NCI-H187 (cell line): ENCODE results near the gene LHFPL3.
"Not testable (repeated sequence)": the region's sequence is repeated elsewhere in the genome, so short reads cannot be mapped to it uniquely, and the experiment has no call there.

Experiments
- DNase-seq, 2 experiments: peaks; one replicate each; lab custom pipeline; 2025; lab: John Stamatoyannopoulos, UW

LHFPL3 gene

GRCh38 chr7:104895522-104896236 lies 567.3 kb downstream of the LHFPL3 start:
- no peak for DNase-seq

- no peak for DNase-seq
Measured at GRCh38 chr7:104898434-104898833, 570.0 kb downstream of the LHFPL3 start.

GRCh38 chr7:104900525-104901239 lies 572.3 kb downstream of the LHFPL3 start:
- DNase-seq, result no peak

- DNase-seq, result no peak
Measured at GRCh38 chr7:104901240-104901619, 572.8 kb downstream of the LHFPL3 start.

- DNase-seq, result no peak
Measured at GRCh38 chr7:104902183-104902582, 573.8 kb downstream of the LHFPL3 start.

GRCh38 chr7:104903044-104903443 lies 574.6 kb downstream of the LHFPL3 start:
- DNase-seq, result no peak

- no peak for DNase-seq
Measured at GRCh38 chr7:104903846-104904245, 575.4 kb downstream of the LHFPL3 start.

GRCh38 chr7:104906032-104906431 lies 577.6 kb downstream of the LHFPL3 start:
- no peak for DNase-seq

- no peak for DNase-seq
Measured at GRCh38 chr7:104906556-104906955, 578.2 kb downstream of the LHFPL3 start.

GRCh38 chr7:104908636-104909035 lies 580.2 kb downstream of the LHFPL3 start:
- DNase-seq, result no peak

- no peak for DNase-seq
Measured at GRCh38 chr7:104909096-104909495, 580.7 kb downstream of the LHFPL3 start.

- no peak for DNase-seq
Measured at GRCh38 chr7:104914421-104914820, 586.0 kb downstream of the LHFPL3 start.

GRCh38 chr7:104921596-104921995 lies 593.2 kb downstream of the LHFPL3 start:
- no peak for DNase-seq

GRCh38 chr7:104922182-104923009 lies 594.0 kb downstream of the LHFPL3 start:
- DNase-seq, result no peak

GRCh38 chr7:104923010-104923421 lies 594.6 kb downstream of the LHFPL3 start:
- DNase-seq, result peak; percentile 30 to 57

GRCh38 chr7:104926189-104926588 lies 597.8 kb downstream of the LHFPL3 start:
- not testable (repeated sequence) for DNase-seq

GRCh38 chr7:104926601-104927041 lies 598.2 kb downstream of the LHFPL3 start:
- no peak for DNase-seq

- no peak for DNase-seq
Measured at GRCh38 chr7:104927055-104927454, 598.7 kb downstream of the LHFPL3 start.

GRCh38 chr7:104928721-104929400 lies 600.5 kb downstream of the LHFPL3 start:
- DNase-seq, result no peak

- DNase-seq, result no peak
Measured at GRCh38 chr7:104929921-104930320, 601.5 kb downstream of the LHFPL3 start.

- DNase-seq, result no peak
Measured at GRCh38 chr7:104931181-104931781, 602.9 kb downstream of the LHFPL3 start.

GRCh38 chr7:104933022-104933421 lies 604.6 kb downstream of the LHFPL3 start:
- no peak for DNase-seq
